Activated T-cell treated with anti-CD3 and anti-CD28 coated beads, Interleukin-2, amount 50 U/mL, for 4 hours (primary cell): ENCODE measurements around the gene CIDEC. TPM values are rescaled to one million over a fixed set of nuclear protein-coding genes. Genes with fewer than 3 reads are reported as not detected.
"Not testable (repeated sequence)": the region's sequence is repeated elsewhere in the genome, so short reads cannot be mapped to it uniquely, and the experiment has no call there.

Experiments
- ATAC-seq, 2 donors: fragments of 200-7000 bp; cut with Tn5 transposase; one replicate each; pipeline ENCODE4 v1.10.0; 2021
- DNase-seq: peaks from one replicate; pipeline ENCODE4 v3.0.0-alpha.2; 2020
- H3K27me3 Mint-ChIP-seq: one replicate; pipeline ENCODE4 v1.8.0; 2021; ENCODE audit warnings: low read depth, mixed read lengths
- H3K36me3 Mint-ChIP-seq: one replicate; pipeline ENCODE4 v1.8.0; 2022; ENCODE audit warnings: mixed read lengths; ENCODE audit not compliant: insufficient read depth
- H3K4me1 Mint-ChIP-seq: one replicate; pipeline ENCODE4 v1.8.0; 2021; ENCODE audit warnings: low read depth, mixed read lengths
- H3K4me3 Mint-ChIP-seq: one replicate; pipeline ENCODE4 v1.8.0; 2021; ENCODE audit warnings: mild to moderate bottlenecking, moderate library complexity, mixed read lengths
- H3K9me3 Mint-ChIP-seq: one replicate; pipeline ENCODE4 v1.8.0; 2021; ENCODE audit warnings: mixed read lengths
- total RNA-seq, 3 donors: library from RNA; stranded (reverse); gene quantifications; one replicate each; pipeline ENCODE4 v1.2.1, GENCODE V29; 2021

Gene CIDEC
- total RNA-seq, 3 donors from 2014 or later: not detected

DNA sequence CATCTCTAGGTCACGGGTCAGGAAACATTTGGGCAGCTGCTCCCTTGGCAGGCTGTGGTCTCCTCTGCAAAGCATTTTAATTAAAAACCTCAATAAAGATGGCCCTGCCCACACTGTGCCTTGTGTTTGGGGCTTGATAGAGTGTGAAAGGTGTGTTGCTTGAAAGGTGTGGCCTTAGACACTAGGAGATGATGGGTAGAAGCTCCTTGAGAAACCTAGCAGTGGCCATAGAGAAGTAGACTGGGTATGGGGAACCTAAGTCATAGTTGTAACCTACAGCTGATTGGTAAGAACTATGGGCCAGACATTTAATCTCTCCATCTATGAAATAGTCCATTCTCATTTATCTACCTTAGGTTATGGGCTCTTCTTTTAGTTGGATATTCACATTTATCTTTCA is 13.7 kb upstream of the CIDEC start:
- peaks cover 25% of the 10 kb centered on the region for H3K36me3 Mint-ChIP-seq
- peaks cover 3% of the 10 kb centered on the region for H3K9me3 Mint-ChIP-seq
- no peak for ATAC-seq
- peaks cover 48% of the 10 kb centered on the region for H3K4me1 Mint-ChIP-seq
- no peaks in the 10 kb centered on the region for H3K27me3 Mint-ChIP-seq
- peak overlapping the region; percentile 27 for H3K4me3 Mint-ChIP-seq
- DNase-seq: no peak

DNA sequence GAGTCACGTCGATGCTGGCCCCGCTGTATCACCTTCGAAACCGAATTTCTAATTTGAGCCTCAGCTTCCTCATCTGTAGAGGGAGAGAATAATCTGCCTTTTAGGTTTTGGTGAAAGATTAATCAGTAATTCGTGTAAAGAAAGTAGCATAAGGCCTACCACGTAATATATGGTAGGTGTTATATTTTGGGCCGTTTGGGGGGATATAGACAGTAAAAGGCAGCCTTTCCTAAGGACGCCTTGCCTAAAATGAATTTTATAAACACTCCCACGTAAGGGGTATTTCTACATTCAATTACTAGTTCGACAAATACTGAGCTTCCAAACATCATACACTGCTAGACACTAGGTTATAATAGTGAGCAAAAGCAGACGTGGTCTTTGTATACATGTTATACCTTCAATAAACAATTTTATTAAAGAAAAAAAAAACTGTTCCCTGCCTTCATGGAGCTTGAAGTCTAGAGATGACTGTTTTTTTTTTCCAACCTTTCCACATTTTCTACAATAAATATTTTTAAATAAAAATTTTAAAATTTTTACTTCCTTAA is 11.1 kb upstream of the CIDEC start:
- peak overlapping the region; percentile 98 for H3K4me3 Mint-ChIP-seq
- DNase-seq: no peak
- H3K27me3 Mint-ChIP-seq: no peaks in the 10 kb centered on the region
- no peak for ATAC-seq
- H3K4me1 Mint-ChIP-seq: peaks cover 37% of the 10 kb centered on the region
- H3K36me3 Mint-ChIP-seq: peaks cover 25% of the 10 kb centered on the region
- peaks cover 3% of the 10 kb centered on the region for H3K9me3 Mint-ChIP-seq

DNA sequence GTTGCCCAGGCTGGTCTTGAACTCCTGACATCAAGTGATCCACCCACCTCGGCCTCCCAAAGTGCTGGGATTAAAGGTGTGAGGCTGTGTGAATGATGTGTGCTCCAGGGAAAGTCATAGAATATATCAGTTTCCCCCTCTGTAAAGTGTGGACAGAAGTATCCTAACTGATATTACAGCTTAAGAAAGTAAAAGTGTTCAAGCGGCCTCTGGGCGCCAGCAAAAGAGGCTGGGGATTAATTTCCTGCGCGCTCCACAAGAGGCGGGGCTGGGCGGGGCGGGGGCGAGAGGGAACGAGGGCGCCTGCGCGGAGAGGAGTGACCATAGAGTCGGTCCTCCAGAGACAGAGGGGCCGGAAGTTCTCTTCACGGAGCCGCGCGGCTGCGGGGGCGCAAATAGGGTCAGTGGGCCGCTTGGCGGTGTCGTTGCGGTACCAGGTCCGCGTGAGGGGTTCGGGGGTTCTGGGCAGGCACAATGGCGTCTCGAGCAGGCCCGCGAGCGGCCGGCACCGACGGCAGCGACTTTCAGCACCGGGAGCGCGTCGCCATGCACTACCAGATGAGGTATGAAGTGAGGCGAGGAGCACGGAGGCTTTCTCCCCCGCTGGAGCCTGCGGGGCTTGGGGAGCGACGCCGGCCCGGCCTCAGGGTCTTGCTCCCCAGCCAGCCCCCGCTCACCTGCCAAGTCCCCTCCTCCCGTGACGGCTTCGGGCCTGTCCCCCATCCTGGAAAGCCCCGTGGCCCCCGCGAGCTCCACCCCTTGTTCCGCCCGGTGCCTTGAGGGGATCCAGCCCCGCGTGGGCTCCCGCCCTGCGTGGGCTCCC is 10.4 kb upstream of the CIDEC start, which contains the start of gene JAGN1:
TSS of gene JAGN1 (plus strand) at position 362 of the 823 bp plus-strand sequence. CDS start at position 475, 113 bp downstream.
- Mint-ChIP-seq H3K4me1 (peaks cover 33% of the 10 kb centered on the region), H3K36me3 (peaks cover 25% of the 10 kb centered on the region), H3K9me3 (peaks cover 3% of the 10 kb centered on the region), H3K4me3 (peak within 1 kb of the TSS; percentile 98), H3K27me3 (no peaks in the 10 kb centered on the region)
- ATAC-seq (peak; percentile 85 to 86), DNase-seq (peak; percentile 91)

DNA sequence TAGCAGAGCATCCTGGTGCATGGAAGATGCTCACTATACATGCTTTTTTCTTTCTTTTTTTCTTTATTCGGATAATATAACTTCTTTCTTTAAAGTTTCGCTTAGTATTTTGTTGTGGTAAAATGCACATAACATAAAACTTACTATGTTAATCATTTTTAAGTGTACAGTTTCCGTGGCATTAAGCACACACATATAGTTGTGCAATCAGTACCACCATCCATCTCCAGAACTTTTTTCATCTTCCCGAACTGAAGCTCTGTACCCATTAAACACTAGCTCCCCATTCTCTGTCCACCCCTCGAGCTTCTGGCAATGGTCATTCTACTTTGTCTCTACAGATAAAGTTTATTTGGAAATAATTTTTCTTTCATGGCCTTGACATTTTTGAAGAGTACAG is 9.4 kb upstream of the CIDEC start:
- H3K36me3 Mint-ChIP-seq: peaks cover 19% of the 10 kb centered on the region
- DNase-seq: no peak
- no peak for ATAC-seq
- no peaks in the 10 kb centered on the region for H3K9me3 Mint-ChIP-seq
- H3K4me1 Mint-ChIP-seq: peaks cover 27% of the 10 kb centered on the region
- H3K27me3 Mint-ChIP-seq: no peaks in the 10 kb centered on the region
- H3K4me3 Mint-ChIP-seq: peak overlapping the region; percentile 98

DNA sequence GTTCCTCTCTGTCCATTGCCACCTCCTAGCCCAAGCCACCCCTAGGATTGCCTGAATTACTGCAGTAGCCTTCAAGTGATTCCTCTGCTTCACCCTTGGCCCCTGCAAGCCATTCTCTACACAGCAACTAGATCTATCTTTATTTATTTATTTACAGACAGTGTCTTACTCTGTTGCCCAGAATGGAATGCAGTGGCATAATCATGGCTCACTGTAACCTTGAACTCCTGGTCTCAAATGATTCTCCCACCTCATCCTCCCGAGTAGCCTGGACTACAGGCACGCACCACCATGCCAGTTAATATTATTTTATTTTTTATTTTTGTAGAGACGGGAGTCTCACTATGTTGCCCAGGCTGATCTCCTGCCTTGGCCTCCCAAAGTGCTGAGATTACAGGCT is 8.5 kb upstream of the CIDEC start:
- no peak for DNase-seq
- Mint-ChIP-seq H3K27me3 (peaks cover 2% of the 10 kb centered on the region), H3K36me3 (peaks cover 15% of the 10 kb centered on the region), H3K9me3 (no peaks in the 10 kb centered on the region), H3K4me3 (no peak overlapping the region), H3K4me1 (peaks cover 19% of the 10 kb centered on the region)
- ATAC-seq: no peak

DNA sequence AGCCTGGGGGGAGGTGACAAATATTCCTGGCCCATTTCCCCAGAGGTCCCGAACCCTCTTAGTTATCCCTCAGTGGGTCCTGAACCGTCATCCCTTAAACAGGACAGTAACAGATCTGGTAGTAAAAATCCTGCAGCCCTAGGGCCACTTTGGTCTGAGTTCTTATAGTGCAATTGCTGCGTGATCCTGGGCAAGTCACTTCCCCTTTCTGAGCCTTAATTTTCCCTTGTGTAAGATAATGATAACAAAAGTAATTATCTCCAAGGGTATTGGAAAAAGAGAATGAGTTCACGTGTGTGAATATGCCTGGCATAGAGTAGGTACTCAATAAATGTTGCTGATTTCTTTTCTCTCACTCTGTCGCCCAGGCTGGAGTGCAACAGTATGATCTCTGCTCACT is 7.4 kb upstream of the CIDEC start:
- ATAC-seq: no peak
- Mint-ChIP-seq H3K4me1 (peaks cover 10% of the 10 kb centered on the region), H3K27me3 (peaks cover 2% of the 10 kb centered on the region), H3K36me3 (peaks cover 7% of the 10 kb centered on the region), H3K4me3 (no peak overlapping the region), H3K9me3 (no peaks in the 10 kb centered on the region)
- DNase-seq: no peak

DNA sequence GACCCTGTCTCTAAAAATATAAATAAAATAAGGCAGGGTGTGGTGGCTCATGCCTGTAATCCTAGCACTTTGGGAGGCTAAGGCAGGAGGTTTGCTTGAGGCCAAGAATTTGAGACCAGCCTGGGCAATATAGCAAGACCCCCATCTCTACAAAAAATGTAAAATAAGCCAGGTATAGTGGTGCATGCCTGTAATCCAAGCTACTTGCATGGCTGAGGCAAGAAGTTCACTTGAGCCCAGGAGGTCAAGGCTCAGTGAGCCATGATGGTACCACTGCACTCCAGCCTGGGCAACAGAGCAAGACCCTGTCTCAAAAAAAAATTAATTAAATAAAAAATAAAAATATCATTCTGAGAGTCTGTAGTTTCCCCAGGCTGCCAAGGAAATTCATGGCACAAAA is 6.3 kb upstream of the CIDEC start:
- Mint-ChIP-seq H3K36me3 (peaks cover 1% of the 10 kb centered on the region), H3K4me3 (no peak overlapping the region), H3K27me3 (peaks cover 2% of the 10 kb centered on the region), H3K9me3 (no peaks in the 10 kb centered on the region), H3K4me1 (peaks cover 1% of the 10 kb centered on the region)
- DNase-seq: no peak
- ATAC-seq: no peak

DNA sequence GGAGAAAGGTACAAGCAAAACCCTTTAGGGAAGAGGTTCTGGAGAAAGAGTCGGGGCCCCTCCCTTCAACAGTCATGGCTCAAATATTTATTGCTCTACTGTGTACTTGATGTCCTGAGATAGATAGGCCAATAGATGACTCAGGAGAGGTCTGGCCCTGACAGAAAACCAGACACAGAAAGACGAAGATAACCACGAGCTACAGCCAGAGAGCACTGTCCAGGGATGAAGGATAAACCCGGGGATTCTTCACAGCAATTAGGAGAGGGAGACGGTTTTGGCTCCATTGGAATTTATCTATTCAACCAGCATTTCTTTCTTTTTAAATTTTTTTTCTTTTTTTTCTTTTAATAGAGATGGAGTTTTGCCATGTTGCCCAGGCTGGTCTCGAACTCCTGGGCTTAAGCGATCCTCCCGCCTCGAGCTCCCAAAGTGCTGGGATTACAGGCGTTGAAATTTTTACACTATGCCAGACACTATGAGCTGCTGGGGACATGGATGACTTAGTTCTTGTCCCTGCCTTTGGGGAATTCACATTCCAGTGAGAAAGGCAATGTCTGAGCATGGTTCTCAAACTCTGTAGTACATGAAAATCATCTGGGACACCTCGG is 4.6 kb upstream of the CIDEC start:
- Mint-ChIP-seq H3K4me1 (no peaks in the 10 kb centered on the region), H3K4me3 (no peak overlapping the region), H3K36me3 (no peaks in the 10 kb centered on the region), H3K27me3 (peaks cover 2% of the 10 kb centered on the region), H3K9me3 (no peaks in the 10 kb centered on the region)
- ATAC-seq (no peak), DNase-seq (no peak)

DNA sequence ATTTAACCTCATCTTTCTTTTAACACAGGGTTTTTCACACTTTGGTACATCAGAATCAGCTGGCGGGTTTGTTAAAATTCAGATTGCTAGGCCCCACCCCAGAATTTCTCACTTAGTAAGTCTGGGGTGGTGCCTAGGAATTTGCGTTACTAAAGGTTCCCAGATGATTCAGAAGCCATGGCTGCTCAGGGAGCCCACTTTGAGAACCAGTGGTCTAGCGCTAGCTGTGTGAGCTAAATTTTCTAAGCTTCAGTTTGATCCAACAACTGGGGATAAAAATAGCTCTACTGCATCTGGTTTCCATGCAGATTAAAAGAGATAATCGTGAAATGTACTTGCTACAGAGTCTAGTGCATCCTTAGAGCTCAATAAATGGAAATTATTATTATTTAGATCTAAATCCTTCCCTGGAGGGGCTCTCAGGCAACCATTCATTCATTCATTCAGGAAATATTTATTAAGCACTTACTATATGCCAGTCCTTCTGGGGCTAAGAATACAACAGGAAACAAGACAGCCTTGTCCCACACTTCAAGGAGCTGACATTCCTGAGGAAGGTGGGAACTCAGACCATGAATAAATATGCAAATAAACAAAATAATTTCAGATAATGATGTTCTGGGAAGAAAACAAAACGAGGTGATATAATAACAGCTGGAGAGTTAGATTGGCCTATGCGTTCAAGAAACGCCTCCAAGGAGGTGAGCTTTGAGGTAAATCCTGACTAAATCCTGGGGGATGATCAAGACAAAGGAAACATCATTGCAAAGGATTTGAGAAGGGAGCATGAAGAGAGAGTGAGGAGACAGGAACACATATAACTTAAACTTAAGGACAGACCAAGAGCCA is 3.9 kb upstream of the CIDEC start:
- ATAC-seq (no peak), DNase-seq (no peak)
- H3K36me3 Mint-ChIP-seq: no peaks in the 10 kb centered on the region
- no peak overlapping the region for H3K4me3 Mint-ChIP-seq
- peaks cover 2% of the 10 kb centered on the region for H3K27me3 Mint-ChIP-seq
- no peaks in the 10 kb centered on the region for H3K9me3 Mint-ChIP-seq
- no peaks in the 10 kb centered on the region for H3K4me1 Mint-ChIP-seq

DNA sequence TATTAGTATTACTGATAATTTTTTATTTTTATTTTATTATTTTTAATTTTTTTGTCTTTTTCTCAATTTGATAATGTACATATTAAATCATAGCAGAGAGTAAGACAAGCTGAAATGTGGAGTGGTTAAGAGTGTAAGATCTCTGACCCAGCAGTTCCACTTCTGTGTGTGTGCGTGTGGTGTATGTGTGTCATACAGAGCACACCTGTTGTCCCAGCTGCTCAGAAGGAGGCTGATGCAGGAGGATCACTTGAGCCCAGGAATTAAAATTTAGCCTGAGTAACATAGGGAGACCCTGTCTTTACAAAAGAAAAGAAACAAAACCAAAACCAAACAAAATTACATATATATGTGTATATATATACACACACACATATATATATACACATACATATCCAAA is 1.4 kb upstream of the CIDEC start:
- DNase-seq (no peak), ATAC-seq (no peak)
- H3K27me3 Mint-ChIP-seq: peaks cover 2% of the 10 kb centered on the region

DNA sequence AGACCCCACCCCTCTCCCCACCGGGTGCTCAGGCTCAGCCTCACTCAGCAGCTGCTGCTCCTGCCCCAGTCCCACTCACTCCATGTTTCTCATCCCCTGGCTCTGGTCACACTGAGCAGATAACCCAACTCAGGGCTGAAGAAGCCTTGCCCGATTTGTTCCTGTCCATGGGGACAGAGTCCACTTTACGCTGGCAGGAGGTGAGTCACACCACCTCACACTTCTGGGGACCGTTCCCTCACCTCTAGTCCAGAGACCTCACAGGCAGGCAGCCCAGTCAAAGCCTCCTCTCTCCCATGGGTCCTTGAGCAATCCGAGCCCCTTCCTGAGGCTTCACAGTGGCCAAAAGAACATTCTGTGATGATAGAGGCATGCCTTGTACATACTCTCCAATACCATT is 1.4 kb downstream of the CIDEC start:
- Mint-ChIP-seq H3K4me3 (no peak overlapping the region), H3K36me3 (no peaks in the 10 kb centered on the region), H3K4me1 (no peaks in the 10 kb centered on the region), H3K9me3 (no peaks in the 10 kb centered on the region), H3K27me3 (no peaks in the 10 kb centered on the region)
- no peak for ATAC-seq
- no peak for DNase-seq

More for the DNA sequence above, 1.4 kb upstream of the CIDEC start:
- Mint-ChIP-seq H3K9me3 (no peaks in the 10 kb centered on the region), H3K4me1 (no peaks in the 10 kb centered on the region), H3K36me3 (no peaks in the 10 kb centered on the region), H3K4me3 (no peak overlapping the region)

DNA sequence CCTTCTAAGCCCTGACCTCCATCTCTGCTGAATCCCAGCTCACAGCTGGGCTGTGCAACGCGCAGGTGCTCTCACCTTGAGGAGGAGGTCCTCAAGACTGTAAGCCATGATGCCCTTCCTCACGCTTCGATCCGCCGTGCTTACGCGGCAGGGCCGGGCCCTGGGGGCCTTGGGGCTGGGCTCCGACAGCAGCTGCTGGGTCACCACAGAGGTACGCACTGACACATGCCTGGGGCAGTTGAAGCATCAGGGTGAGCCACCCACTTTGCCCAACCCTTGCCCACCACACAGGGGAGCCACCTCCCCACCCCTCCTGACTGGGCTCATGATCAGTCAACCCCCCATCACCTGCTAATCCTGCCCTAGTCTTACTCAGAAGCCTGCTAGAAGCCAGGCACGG is 3.1 kb downstream of the CIDEC start:
- Mint-ChIP-seq H3K9me3 (no peaks in the 10 kb centered on the region), H3K27me3 (no peaks in the 10 kb centered on the region), H3K4me1 (no peaks in the 10 kb centered on the region), H3K36me3 (no peaks in the 10 kb centered on the region), H3K4me3 (no peak overlapping the region)
- ATAC-seq (peak in 1 of 2 donors; percentile 34), DNase-seq (no peak)

DNA sequence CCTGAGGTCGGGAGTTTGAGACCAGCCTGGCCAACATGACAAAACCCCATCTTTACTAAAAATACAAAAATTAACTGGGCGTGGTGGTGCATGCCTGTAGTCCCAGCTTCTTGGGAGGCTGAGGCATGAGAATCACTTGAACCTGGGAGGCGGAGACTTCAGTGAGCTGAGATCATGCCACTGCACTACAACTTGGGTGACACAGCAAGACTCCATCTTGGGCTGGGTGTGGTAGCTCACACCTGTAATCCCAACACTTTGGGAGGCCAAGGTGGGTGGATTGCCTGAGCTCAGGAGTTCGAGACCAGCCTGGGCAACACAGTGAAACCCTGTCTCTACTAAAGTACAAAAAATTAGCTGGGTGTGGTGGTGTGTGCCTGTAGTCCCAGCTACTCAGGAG is 3.8 kb downstream of the CIDEC start:
- not testable (repeated sequence) for H3K9me3 Mint-ChIP-seq

DNA sequence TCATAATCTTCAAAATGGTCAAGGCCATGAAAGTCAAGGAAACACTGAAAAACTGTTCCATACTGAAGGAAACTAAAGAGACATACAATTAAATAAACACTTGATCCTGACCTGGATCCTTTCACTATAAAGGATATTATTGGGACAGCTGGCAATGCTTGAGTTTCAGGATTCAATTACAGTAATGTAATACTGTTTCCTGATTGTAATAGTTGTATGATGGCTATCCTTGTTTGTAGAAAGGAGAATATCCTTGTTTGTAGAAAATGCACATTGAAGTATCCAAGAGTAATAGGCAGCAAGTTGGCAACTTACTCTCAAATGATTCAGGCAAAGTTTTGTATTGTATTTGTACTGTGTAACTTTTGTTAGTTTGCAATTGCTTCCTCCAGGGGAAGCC is 4.6 kb downstream of the CIDEC start:
- H3K36me3 Mint-ChIP-seq: no peaks in the 10 kb centered on the region
- no peak for ATAC-seq
- no peaks in the 10 kb centered on the region for H3K27me3 Mint-ChIP-seq
- no peak overlapping the region for H3K4me3 Mint-ChIP-seq
- DNase-seq: no peak
- no peaks in the 10 kb centered on the region for H3K9me3 Mint-ChIP-seq
- H3K4me1 Mint-ChIP-seq: no peaks in the 10 kb centered on the region

More for the DNA sequence above, 3.8 kb downstream of the CIDEC start:
- H3K4me1 Mint-ChIP-seq, DNase-seq, H3K4me3 Mint-ChIP-seq, H3K27me3 Mint-ChIP-seq, H3K36me3 Mint-ChIP-seq, ATAC-seq: not testable (repeated sequence)
